Activated CD4-positive, alpha-beta T cell treated with anti-CD3 and anti-CD28 coated beads, Interleukin-2, amount 10 ng/mL, durations not matched to agents 24 days and 14 days (primary cell): Measurements from ENCODE around the gene ITIH3. TPM values are rescaled to one million over a fixed set of nuclear protein-coding genes. Genes with fewer than 3 reads are reported as not detected.
A peak's percentile ranks its signal among the peaks of the same experiment; 100 is the strongest.

Experiments used
- DNase-seq: peaks from one replicate; pipeline ENCODE4 v3.0.0; 2022
- H3K27ac Mint-ChIP-seq: one replicate; pipeline ENCODE4 v1.8.0; 2022; ENCODE audit warnings: mild to moderate bottlenecking, mixed read lengths
- H3K27me3 Mint-ChIP-seq: one replicate; pipeline ENCODE4 v1.8.0; 2022; ENCODE audit warnings: mixed read lengths
- H3K36me3 Mint-ChIP-seq: one replicate; pipeline ENCODE4 v1.8.0; 2022; ENCODE audit warnings: low read depth, mild to moderate bottlenecking, mixed read lengths
- H3K4me1 Mint-ChIP-seq: one replicate; pipeline ENCODE4 v1.8.0; 2021; ENCODE audit warnings: mixed read lengths
- H3K4me3 Mint-ChIP-seq: one replicate; pipeline ENCODE4 v1.8.0; 2022; ENCODE audit warnings: mild to moderate bottlenecking, moderate library complexity, mixed read lengths
- H3K9me3 Mint-ChIP-seq: one replicate; pipeline ENCODE4 v1.8.0; 2021; ENCODE audit warnings: mixed read lengths
- intact Hi-C: fragments of 100-400 bp; cut with micrococcal nuclease; formaldehyde crosslinking; loops from one replicate; pipeline ENCODE4 v1.15.1; 2023
- total RNA-seq: library from RNA; stranded (reverse); gene quantifications from 2 replicates; pipeline ENCODE4 v1.2.3, GENCODE V29; 2022

Gene ITIH3, protein sequence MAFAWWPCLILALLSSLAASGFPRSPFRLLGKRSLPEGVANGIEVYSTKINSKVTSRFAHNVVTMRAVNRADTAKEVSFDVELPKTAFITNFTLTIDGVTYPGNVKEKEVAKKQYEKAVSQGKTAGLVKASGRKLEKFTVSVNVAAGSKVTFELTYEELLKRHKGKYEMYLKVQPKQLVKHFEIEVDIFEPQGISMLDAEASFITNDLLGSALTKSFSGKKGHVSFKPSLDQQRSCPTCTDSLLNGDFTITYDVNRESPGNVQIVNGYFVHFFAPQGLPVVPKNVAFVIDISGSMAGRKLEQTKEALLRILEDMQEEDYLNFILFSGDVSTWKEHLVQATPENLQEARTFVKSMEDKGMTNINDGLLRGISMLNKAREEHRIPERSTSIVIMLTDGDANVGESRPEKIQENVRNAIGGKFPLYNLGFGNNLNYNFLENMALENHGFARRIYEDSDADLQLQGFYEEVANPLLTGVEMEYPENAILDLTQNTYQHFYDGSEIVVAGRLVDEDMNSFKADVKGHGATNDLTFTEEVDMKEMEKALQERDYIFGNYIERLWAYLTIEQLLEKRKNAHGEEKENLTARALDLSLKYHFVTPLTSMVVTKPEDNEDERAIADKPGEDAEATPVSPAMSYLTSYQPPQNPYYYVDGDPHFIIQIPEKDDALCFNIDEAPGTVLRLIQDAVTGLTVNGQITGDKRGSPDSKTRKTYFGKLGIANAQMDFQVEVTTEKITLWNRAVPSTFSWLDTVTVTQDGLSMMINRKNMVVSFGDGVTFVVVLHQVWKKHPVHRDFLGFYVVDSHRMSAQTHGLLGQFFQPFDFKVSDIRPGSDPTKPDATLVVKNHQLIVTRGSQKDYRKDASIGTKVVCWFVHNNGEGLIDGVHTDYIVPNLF
- not detected in 2 replicates for total RNA-seq

DNA sequence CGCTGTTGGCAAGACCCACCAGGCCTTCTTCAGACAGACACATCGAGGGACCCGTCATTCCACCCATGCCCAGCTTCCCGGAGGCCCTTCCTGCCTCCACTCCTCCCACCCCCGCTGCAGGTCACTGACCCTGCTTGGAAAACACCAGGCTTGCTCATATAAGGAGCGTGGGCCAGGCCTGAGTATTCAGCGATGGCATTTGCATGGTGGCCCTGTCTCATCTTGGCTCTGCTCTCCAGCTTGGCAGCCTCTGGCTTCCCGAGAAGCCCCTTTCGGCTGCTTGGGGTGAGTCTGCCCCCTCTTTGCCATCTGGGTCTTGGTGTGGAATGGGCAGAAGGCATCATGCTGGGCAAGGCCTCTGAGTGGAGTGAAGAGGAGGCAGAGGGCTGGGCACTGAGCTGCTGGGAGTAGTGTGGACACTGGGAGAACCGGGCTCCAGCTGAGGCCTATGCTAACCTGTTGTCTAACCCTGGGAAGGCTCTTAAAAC lies at the start of gene ITIH3:
TSS of gene ITIH3 (plus strand) at position 185 of the 488 bp plus-strand sequence. CDS start at position 193, 8 bp downstream.
- no peaks in the 10 kb centered on the region for H3K9me3 Mint-ChIP-seq
- no peak for DNase-seq
- no peak within 1 kb of the TSS for H3K27ac Mint-ChIP-seq
- no peaks in the 10 kb centered on the region for H3K27me3 Mint-ChIP-seq
- no peak within 1 kb of the TSS for H3K4me3 Mint-ChIP-seq
- intact Hi-C loops: no loop called here
- peaks cover 3% of the 10 kb centered on the region for H3K4me1 Mint-ChIP-seq
- H3K36me3 Mint-ChIP-seq: no peaks in the 10 kb centered on the region

DNA sequence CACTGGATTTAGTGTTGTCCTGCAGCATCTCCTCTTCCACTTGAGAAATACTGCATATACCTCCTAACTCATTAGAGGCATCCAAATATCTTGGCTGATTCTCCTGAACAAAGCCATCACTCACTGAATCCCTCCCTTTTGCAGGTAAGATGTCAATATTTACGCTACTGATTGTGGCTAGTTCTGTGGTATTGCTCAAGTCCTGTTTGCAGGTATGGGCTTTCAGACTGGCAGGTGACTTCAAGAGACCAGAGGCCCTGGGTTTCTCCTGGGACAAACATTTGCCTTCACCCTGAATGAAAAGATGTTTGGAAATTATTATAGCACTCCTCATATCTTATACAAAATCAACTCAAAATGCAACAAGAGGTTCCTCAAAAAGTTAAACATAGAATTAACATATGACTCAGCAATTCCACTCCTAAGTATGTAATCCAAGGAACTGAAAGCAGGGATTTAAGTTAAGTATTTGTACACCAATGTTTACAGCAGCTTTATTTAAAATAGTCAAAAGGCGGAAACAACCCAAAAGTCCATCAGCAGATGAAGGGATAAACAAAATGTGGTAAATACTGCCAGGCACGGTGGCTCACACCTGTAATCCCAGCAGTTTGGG lies 42.4 kb upstream of the ITIH3 start:
- no peak for DNase-seq
- Mint-ChIP-seq H3K4me1 (no peaks in the 10 kb centered on the region), H3K9me3 (no peaks in the 10 kb centered on the region), H3K4me3 (no peak overlapping the region), H3K27me3 (no peaks in the 10 kb centered on the region), H3K36me3 (peaks cover 34% of the 10 kb centered on the region), H3K27ac (no peak overlapping the region)
- intact Hi-C loops: no loop called here

DNA sequence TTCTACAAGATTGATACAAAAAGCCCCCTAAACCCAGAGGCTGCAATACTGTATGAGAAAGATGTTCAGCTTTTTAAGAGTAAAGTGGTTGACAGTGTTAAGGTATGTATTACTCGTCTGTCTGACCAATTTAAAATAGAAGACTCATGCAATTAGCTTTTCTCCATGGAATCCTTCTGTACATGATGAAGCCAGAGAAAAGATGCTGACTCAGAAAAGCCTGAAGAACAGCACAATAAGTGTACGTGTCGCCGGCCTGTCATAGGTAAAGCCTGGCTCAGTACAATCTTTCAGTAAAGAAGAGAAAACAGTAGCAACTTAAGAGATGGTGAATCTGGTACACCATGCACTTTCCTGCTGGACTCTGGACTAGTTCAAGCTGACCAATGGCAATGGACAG lies 40.2 kb upstream of the ITIH3 start:
- intact Hi-C loops: no loop called here
- H3K9me3 Mint-ChIP-seq: no peaks in the 10 kb centered on the region
- H3K36me3 Mint-ChIP-seq: peaks cover 36% of the 10 kb centered on the region
- H3K27me3 Mint-ChIP-seq: no peaks in the 10 kb centered on the region
- H3K4me3 Mint-ChIP-seq: no peak overlapping the region
- H3K27ac Mint-ChIP-seq: no peak overlapping the region
- DNase-seq: no peak
- no peaks in the 10 kb centered on the region for H3K4me1 Mint-ChIP-seq

DNA sequence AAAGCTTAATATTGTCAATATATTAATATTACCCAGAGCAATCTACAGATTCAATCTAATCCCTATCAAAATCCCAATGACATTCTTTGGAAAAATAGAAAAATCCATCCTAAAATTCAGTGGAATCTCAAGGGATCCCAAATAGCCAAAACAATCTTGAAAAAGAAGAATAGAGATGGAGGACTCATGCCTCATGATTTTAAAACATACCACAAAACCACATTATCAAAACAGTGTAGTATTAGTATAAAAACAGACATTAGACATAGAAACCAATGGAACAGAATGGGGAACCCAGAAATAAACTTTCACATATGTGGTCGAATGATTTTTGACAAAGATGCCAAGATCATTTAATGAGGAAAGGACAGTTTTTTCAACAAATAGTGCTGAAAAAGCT lies 38.5 kb upstream of the ITIH3 start:
- H3K9me3 Mint-ChIP-seq: no peaks in the 10 kb centered on the region
- peaks cover 34% of the 10 kb centered on the region for H3K36me3 Mint-ChIP-seq
- H3K4me3 Mint-ChIP-seq: no peak overlapping the region
- no peak for DNase-seq
- H3K27me3 Mint-ChIP-seq: no peaks in the 10 kb centered on the region
- no peak overlapping the region for H3K27ac Mint-ChIP-seq
- intact Hi-C loops: no loop called here
- H3K4me1 Mint-ChIP-seq: no peaks in the 10 kb centered on the region

DNA sequence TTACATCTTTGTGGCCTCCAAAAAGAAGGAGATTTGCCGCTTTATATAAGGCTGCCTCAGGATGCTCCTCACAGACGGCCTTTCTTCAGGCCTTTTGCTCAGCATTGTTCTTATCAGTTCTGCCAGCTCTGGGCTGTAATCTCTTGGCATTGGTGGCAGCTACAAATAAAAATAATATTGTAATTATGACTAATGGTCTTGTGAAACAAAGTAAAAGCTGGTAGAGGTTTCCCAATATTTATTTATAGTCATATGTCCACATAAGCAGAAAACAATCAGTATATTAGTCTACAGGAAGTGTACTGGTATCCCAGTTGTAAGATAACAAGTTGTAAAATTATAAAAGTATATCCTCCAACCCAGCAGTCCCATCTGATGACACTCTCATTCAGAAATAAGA lies 31.1 kb upstream of the ITIH3 start:
- Mint-ChIP-seq H3K27ac (no peak overlapping the region), H3K9me3 (no peaks in the 10 kb centered on the region), H3K4me1 (no peaks in the 10 kb centered on the region), H3K27me3 (no peaks in the 10 kb centered on the region), H3K4me3 (no peak overlapping the region), H3K36me3 (peaks cover 47% of the 10 kb centered on the region)
- DNase-seq: no peak
- intact Hi-C loops: no loop called here

DNA sequence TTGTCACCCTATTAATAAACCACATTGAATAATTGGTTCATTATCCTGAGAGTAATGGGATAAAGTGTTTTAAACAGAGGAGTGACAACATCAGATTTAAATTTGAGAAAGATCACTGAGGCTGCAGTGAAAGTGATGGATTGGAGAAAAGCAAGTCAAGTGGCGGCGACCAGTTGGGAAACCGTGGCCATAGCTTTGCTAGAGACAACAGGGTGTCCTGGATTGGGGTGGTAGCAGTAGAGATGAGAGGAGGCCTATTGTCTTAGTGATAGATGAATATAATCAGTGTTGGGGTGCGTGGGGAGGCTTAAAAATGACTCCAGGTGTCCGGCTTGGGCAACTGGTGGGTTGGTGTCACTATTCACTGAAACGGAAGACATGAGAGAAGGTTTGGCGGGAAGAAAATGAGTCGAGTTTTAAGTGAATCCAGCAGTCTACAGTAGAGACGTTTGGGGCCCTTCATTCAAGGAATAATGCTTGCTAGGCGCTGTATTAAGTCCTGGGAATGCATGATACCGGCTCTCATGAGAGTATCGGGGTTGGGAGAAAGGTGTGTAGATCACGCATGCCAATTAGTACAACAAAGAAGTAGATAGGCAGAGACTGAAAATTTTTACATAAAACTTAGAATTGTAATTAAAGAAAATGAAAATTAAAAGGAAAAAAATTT lies 24.7 kb upstream of the ITIH3 start:
- Mint-ChIP-seq H3K36me3 (peaks cover 16% of the 10 kb centered on the region), H3K9me3 (no peaks in the 10 kb centered on the region), H3K4me3 (peak overlapping the region; percentile 88), H3K4me1 (peaks cover 19% of the 10 kb centered on the region), H3K27ac (peak overlapping the region; percentile 74), H3K27me3 (no peaks in the 10 kb centered on the region)
- DNase-seq: no peak
- intact Hi-C loops: loop anchor here (2.0 to 5.0 kb wide), 3 partner anchors 63 to 127 kb away; partner anchors contain the start of genes GNL3, PBRM1, SPCS1 and STIMATE

DNA sequence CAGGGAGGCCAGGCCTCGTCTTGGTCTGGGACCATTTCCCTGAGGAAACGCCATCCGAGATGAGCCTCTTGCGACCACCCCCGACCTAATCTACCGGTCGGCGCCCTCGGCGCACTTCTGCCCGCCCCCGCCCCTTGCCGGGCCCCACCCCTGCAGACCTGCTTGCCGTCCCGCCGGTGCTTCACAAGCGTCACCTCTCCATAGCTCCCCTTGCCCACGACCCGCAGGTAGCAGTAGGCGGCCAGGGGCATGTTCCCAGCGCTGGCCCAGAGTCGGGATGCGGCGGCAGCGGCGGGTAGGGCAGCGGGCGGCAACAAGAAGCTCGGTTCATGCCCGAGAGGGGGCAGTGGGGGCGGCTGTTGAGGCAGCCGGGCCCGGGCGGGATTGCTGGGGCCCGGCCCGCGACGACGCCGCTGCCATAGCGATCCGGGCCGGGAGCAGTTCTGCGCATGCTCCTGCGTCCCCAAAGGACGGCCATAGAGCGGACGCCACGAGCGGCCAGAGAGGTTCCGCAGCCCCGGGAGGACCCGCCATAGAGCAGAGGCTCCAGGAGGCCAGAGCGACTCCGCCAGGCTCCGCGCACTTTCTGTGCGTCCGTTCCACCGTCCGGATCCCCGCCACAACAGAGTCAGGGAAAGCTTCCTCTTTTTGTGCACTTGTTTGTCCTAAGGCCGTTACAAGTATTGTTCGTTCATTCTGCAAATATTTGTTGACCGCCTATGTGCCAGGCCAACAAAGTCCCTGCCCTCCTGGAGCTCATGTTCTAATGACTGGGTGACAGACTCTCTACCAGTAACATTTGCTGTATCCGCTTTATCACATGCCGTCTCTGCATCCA lies 23.9 kb upstream of the ITIH3 start, which contains the start of gene NEK4:
TSS of gene NEK4 (minus strand) at position 445 of the 838 bp plus-strand sequence. CDS start at position 251, 194 bp downstream.
- Mint-ChIP-seq H3K27ac (peak within 1 kb of the TSS; percentile 94), H3K9me3 (no peaks in the 10 kb centered on the region), H3K36me3 (peaks cover 13% of the 10 kb centered on the region), H3K27me3 (no peaks in the 10 kb centered on the region), H3K4me1 (peaks cover 19% of the 10 kb centered on the region), H3K4me3 (peak within 1 kb of the TSS; percentile 88)
- peak; percentile 95 for DNase-seq
- intact Hi-C loops: loop anchor here (2.0 to 5.0 kb wide), 3 partner anchors 64 to 127 kb away; partner anchors contain the start of genes GNL3, PBRM1, SPCS1 and STIMATE

DNA sequence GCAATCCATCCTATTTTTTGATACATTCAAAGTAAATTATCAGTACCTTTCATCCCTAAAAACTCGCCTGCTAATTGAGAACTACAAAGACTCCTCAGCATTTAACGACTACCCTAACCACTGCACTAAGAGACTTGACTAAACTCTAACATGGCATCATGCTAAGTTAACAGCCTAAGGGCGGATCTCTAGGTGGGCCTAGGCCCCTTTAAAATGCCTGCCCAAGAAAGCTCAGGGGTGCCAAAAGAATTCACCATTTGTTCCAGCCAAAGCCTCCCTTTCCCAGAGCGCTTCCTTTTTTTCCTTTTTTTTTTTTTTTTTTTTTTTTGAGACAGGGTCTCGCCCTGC lies 23.3 kb upstream of the ITIH3 start:
- Mint-ChIP-seq H3K27ac (peak overlapping the region; percentile 94), H3K27me3 (no peaks in the 10 kb centered on the region), H3K4me1 (peaks cover 19% of the 10 kb centered on the region), H3K4me3 (peak overlapping the region; percentile 88), H3K9me3 (no peaks in the 10 kb centered on the region), H3K36me3 (peaks cover 10% of the 10 kb centered on the region)
- intact Hi-C loops: loop anchor here (2.0 to 5.0 kb wide), 3 partner anchors 65 to 126 kb away; partner anchors contain the start of genes GNL3, PBRM1, SPCS1 and STIMATE
- DNase-seq: no peak

DNA sequence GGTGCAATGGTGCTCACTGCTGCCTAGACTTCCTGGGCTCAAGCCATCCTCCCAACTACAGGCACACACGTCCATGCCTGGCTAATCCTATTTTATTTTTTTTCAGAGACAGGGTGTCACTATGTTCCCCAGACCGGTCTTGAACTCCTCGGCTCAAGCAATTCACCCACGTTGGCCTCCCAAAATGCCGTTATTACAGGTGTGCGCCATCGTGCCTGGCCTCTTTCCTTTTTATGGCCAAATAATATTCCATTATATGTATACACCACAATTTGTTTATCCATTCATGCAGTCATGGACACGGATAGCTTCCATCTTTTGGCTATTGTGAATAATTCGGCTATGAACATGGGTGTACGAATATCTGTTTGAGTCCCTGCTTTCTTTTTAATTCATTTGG lies 22.9 kb upstream of the ITIH3 start:
- H3K36me3 Mint-ChIP-seq: peaks cover 10% of the 10 kb centered on the region
- DNase-seq: no peak
- no peaks in the 10 kb centered on the region for H3K27me3 Mint-ChIP-seq
- intact Hi-C loops: loop anchor here (2.0 to 5.0 kb wide), 3 partner anchors 65 to 126 kb away; partner anchors contain the start of genes GNL3, PBRM1, SPCS1 and STIMATE
- peak overlapping the region; percentile 88 for H3K4me3 Mint-ChIP-seq
- H3K4me1 Mint-ChIP-seq: peaks cover 19% of the 10 kb centered on the region
- no peaks in the 10 kb centered on the region for H3K9me3 Mint-ChIP-seq
- H3K27ac Mint-ChIP-seq: peak overlapping the region; percentile 94

DNA sequence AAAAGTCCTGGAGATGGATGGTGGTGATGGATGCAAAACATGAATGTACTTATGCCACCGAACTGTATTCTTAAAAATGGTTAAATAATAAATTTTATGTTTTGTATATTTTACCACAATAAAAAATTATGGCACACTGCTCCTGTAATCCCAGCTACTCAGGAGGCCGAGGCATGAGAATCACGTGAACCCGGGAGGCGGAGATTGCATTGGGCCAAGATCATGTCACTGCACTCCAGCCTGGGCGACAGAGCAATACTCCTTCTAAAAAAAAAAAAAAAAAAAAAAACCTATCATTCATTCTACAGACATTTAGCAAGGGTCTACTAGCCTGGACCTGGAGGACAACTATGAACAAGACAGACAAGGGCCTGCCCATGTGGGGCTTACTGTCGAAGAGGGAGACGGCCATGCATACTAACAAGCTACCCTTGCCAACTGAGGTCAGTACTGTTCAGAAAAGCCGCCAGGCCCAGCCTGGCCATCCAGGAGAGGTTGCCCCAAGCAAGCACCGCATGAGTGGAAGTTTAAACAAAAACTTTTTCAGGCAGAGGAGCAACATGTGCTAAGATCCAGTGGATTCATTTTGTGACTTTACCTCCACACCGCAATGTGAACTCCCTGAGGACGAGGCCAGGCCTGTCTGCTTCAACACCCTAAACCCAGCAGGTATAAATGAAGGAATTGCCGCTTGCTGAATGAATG lies 21.1 kb upstream of the ITIH3 start:
- no peaks in the 10 kb centered on the region for H3K27me3 Mint-ChIP-seq
- no peak overlapping the region for H3K27ac Mint-ChIP-seq
- intact Hi-C loops: loop anchor here (5.0 kb wide), 2 partner anchors 86 to 124 kb away; partner anchors contain the start of genes GNL3, PBRM1 and STIMATE
- H3K9me3 Mint-ChIP-seq: no peaks in the 10 kb centered on the region
- no peak for DNase-seq
- H3K4me3 Mint-ChIP-seq: no peak overlapping the region
- no peaks in the 10 kb centered on the region for H3K36me3 Mint-ChIP-seq
- peaks cover 22% of the 10 kb centered on the region for H3K4me1 Mint-ChIP-seq

DNA sequence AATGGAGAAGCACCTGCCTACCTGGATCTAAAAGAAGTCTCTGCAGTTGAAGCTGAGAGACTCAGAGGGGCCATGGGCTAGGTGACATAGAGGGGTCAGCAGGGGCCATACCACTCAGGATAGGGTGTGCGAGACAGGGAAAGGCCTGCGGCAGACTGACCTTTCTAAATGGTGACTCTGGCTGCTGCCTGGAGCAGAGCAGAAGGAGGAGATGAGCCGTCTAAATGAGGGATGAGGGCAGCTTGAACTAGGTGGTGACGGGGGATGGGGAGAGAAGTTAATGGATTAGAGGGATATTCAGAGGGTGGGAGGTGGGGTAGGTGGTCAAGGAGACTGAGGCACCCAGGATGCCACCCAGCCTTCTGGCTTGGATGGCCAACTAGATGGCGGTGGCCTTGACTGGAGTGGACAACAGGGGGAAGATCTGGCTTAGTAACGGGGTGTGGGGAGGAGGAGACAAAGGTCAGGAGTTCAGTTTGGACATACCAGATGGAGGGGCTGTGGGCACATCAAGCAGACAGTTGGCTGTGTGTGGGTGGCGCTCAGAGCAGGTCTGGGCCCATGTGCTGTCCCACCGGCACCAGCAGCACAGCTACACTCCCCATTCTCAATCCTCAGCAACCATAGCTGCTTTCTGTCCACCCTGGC lies 20.4 kb upstream of the ITIH3 start:
- Mint-ChIP-seq H3K9me3 (no peaks in the 10 kb centered on the region), H3K27ac (no peak overlapping the region), H3K4me1 (peaks cover 22% of the 10 kb centered on the region), H3K4me3 (no peak overlapping the region), H3K27me3 (no peaks in the 10 kb centered on the region), H3K36me3 (no peaks in the 10 kb centered on the region)
- no peak for DNase-seq
- intact Hi-C loops: loop anchor here (5.0 kb wide), 2 partner anchors 87 to 123 kb away; partner anchors contain the start of genes GNL3, PBRM1 and STIMATE
